HG02678 (cell line): ENCODE measurements around the gene CCDC63.

Experiments
- ATAC-seq: cut with Tn5 transposase; IDR thresholded peaks from one replicate; pipeline ENCODE4 v1.9.1; 2021; ENCODE audit warnings: mild to moderate bottlenecking, moderate library complexity; ENCODE audit not compliant: unreplicated experiment

CCDC63 gene

DNA sequence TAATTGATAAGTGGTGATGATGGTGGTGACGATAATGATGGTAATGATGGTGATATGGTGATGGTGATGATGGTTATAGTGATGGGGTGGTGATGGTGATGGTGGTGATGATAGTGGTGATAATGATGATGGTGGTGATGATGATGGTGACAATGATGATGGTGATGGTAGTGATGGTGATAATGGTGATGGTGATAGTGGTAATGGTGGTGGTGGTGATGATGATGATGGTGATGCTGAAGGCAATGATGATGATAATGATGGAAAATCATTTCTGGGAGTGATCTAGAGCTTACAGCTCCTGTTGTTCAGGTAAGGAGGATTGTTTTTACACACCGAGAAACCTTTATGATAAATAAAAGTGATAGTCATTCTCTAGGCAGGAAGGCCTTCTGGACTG lies 33.9 kb downstream of the CCDC63 start:
- ATAC-seq = no peak

DNA sequence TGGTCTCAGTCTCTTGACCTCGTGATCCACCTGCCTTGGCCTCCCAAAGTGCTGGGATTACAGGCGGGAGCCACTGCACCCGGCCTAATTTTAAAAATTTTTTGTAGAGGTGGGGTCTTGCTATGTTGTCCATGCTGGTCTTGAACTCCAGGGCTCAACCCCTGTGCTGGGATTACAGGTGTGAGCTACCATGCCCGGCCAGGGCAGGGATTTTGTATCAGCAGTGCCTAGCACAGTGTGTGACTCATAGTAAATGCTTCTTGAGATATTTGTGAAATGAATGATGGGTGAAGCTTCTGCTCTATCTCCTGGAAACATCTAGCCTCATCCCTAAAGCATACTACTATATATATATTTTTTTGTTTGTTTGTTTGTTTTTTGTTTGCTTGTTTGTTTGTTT lies 36.5 kb downstream of the CCDC63 start:
- no peak for ATAC-seq

DNA sequence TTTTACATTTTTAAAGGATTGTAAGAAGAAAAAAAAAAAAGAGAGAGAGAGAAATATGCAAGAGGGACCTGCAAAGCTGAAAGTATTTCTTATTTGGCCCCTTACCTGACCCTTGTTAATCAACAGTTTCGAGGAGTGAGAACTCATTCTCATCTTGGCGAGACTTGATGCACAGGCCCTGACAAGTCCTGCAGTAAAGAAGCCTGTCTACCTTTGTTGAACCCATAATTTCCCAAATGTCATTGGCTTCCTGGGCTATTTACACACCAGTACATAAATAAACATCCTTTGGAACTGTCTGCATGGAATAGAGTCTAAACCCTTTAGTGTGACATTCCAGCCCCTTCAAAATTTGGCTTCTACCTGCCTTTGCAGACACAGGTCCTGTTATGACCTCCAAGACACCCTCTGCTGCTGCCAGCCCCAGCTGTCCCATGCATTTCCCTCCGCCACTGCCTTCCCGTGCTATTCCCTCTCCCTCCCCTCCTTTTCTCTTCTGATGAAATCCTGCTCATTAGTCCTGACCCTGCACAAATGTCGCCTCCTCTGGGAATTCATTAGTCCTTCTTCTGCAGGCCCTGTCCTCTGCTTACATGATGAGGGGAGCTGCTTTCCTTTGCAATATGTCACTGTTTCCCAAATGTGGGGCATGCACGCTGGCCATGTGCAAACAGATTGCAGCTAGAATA lies 38.5 kb downstream of the CCDC63 start:
- ATAC-seq = no peak

DNA sequence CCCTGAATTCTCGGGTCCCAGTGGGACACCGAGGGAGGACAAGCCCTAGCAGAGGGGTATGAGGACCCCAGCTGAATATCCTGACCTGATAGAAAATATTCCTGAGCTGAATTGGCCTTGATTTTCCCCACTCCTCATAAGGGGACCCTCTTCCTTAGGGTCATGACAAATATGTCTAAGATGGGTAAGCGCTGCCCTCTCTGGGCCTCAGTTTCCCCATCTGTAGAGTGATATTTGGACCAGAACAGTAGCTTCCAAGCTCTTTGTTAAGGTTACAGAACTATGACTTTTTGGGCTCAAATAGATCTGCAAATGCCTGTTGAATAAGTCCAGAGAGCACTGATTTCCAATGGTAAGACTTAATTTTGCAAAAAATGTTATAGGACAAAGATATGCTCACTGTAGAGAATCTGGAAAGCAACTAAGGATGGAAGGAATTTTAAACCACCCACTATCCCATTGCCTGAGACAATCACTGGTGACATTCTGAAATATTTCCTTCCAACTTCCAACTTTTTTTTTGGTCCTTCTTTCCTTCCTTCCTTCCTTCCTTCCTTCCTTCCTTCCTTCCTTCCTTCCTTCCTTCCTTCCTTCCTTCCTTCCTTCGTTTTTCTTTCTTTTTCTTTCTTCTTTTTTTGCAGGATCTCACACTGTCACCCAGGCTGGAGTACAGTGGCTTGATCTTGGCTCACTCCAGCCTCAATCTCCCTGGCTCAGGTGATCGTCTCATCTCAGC lies 41.6 kb downstream of the CCDC63 start:
- ATAC-seq = no peak

DNA sequence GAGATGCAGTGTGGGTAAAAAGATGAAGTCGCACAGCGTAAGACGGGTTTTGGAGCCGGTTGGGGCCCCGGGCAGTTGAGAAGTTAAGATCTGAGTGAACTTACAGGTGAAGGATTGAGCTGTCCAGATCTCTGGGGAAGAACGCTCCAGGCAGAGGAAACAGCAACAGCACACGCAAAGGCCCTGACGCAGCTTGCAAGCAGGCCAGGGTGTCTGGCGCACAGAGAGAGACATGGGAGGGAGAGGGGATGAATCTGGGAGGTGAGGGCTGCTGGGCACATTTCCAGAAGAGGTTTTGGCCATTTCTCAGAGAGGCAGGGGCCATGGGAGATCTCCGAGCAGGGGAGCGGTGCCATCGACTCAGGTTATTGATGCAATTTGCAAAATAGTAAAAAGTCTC lies 42.6 kb downstream of the CCDC63 start:
- ATAC-seq = no peak

DNA sequence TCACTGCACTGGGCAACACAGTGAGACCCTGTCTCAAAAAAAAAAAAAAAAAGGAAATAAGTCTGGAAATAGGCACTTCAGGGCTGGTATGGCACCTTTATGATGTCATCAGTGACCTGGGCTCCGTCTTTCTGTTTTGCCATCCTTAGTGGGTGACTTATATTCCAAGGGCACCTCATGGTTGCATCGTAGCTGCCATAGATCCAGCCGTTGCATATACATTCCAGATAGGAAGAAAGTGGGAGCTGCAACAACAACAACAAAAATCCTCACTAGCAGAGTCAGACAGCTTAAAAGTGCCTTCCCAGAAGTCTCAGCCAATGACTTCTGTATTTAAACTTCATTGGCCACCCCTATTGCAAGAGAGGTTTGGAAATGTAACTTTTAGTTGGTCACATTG lies 47.2 kb downstream of the CCDC63 start:
- ATAC-seq = no peak

DNA sequence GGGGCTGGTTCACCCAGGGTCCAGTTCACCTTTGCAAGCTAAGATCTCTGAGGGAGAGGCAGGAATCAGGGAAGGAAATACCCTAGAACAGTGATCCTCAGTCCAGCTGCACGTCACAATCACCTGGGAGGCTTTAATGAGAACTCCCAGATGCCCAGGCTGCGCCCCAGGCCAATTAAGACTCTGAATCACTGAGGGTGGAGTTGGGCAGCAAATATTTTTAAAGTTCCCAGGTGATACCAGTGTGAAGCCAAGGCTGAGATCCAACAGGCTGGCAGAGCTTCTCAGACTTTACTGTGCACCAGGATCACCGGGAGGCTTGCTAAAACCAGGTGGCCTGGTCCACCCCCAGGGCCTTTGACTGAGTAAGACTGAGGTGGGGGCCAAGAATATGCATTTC lies 49.8 kb downstream of the CCDC63 start:
- no peak for ATAC-seq

DNA sequence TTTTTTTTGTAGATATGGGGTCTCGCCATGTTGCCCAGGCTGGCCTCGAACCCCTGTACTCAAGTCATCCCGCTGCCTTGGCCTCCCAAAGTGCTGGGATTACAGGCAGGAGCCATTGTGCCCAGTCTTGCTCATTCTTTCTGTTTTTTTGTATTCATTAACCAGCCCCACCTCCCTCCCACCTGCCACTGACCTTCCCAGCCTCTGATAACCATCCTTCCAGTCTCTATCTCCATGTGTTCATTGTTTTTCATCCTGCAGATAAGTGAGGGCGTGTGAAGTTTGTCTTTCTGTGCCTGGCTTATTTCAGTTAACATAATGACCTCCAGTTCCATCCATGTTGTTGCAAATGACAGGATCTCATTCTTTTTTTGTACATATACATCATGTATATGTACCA lies 54.6 kb downstream of the CCDC63 start:
- ATAC-seq = no peak

DNA sequence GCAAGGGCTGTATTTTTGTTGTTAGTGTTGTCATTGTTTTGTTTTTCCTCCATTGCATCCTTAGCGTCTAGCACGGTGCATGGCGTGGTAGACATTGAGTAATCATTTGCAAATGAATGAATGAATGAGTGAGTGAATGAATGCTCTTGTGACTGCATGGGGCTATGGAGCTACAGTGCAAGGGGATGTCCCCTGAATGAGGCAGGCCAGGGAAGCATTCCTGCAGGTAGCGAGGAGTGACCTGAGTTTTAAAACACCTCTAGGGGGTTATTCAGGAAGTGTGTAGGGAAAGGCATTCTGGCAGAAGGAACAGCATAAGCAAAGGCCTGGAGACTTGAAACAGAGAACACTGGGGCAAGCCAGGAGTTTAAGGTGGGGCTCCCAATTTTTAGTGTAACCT lies 56.7 kb downstream of the CCDC63 start:
- no peak for ATAC-seq

DNA sequence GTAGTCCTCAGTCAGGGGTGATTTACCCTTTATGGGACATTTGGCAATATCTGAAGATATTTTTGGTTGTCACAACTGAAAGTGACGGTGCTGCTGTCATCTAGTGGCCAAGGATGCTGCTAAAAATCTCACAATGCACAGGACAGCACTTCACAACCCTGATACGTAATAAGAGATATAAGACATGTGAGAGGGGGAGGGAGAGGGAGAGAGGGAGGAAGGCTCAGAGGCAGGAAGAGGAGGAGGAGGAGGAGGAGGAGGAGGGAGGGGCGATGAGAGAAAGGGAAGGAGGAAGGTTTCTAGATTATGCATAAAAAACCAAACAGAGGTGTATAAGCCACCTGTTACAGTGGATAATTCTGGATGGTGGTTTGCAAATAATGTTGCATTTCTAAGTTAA lies 59.3 kb downstream of the CCDC63 start:
- no peak for ATAC-seq

DNA sequence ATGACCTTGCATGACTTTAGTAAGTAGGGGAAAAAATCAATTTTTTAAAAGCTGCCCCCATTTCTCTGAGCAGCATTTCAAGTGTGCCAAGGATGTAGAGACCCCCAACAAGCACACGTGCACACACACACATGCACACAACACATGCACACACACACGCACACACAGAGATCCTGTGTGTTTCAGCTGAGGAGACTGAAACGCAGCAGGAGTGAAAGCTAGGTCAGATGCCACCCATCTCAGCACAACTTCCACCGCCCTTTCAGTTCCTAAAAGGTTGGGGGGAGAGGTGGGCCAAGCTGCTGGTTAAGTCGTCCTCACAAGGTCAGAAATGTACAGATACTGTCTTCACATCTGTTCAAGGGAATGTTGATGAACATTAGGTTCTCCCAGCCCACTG lies 59.7 kb downstream of the CCDC63 start:
- no peak for ATAC-seq

DNA sequence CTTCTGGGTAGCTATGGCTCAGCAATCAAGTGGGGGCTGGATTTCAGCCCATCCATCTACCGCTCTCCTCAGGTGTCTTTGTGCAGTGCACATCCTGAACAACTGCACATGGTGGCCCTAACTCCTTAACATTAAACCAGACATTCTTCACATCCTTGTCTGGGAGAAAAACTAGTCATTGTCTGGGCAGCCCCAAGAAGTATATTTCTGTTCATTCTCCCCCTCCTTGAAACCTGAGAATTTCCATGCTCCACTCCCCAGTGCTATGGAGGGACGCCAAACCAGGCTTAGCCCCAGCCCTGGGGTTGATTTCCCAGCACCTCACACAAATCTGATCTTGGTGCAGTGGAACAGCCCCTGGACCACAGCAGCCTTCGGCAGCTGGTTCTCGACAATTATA lies 60.2 kb downstream of the CCDC63 start:
- no peak for ATAC-seq

DNA sequence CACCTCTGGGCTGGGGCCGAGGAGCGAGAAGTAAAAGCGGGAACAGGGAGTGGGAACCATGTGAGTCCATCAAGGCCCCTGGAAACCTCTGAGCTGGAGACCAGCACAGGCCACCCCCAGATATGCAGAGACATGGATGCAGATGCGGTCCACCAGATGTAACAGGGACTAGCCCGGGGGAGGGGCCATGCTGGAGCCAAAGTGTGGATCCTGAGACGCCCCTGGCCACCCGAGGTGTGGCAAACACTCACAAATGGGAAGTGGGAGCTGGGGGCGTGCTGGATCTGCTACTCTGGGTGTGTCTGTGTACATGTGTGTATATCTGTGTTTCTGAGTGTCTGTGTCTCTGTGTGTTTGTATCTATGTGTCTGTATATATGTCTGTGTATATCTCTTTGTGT lies 60.8 kb downstream of the CCDC63 start:
- ATAC-seq = no peak

DNA sequence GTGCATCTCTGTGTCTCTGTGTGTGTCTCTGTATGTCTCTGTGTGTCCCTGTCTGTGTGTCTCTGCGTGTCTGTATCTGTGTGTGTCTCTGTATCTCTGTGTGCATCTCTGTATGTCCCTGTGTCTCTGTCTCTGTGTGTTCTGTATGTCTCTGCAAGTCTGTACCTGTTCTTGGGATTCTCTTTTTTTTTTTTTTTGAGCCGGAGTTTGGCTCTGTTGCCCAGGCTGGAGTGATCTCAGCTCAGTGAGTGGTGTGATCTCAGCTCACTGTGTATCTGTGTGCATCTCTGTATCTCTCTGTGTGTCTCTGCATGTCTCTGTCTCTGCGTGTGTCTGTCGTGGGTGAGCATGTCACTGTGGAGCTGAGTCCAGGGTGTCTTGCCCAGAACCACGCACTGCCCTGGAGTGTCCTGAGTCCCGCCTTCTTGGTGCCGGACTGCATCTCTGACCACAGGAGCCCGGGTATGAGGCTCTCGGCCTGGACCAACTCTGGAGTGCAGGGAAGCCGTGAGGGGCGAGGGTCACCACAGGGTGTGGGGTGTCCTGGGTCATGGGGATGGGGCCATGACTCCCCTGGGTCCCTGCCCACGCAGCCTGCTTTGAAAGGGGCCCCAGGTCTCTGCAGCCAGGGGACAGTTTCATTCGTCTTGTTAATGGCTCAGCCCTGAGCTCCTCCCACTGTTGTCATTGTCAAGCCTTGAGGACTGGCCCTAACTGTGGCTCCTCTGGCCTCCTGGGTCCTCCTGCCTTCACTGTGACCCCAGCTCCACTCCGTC lies 61.8 kb downstream of the CCDC63 start:
- no peak for ATAC-seq

DNA sequence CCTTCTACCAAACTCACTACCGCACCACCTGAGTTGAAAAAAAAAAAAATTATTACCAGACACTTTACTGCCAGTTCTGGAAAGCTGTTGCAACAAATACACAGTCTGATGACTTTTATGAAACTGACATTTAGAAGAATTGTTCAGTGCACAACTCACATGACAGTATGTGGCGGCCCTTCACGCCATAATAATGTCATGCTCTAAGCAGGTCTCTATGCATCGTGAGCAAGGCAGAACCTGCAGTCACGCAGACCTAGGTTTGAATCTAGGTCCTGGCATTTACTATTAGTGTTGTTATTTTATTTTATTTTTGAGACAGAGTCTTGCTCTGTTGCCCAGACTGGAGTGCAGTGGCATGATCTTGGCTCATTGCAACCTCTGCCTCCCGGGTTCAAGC lies 65.5 kb downstream of the CCDC63 start:
- ATAC-seq = no peak

DNA sequence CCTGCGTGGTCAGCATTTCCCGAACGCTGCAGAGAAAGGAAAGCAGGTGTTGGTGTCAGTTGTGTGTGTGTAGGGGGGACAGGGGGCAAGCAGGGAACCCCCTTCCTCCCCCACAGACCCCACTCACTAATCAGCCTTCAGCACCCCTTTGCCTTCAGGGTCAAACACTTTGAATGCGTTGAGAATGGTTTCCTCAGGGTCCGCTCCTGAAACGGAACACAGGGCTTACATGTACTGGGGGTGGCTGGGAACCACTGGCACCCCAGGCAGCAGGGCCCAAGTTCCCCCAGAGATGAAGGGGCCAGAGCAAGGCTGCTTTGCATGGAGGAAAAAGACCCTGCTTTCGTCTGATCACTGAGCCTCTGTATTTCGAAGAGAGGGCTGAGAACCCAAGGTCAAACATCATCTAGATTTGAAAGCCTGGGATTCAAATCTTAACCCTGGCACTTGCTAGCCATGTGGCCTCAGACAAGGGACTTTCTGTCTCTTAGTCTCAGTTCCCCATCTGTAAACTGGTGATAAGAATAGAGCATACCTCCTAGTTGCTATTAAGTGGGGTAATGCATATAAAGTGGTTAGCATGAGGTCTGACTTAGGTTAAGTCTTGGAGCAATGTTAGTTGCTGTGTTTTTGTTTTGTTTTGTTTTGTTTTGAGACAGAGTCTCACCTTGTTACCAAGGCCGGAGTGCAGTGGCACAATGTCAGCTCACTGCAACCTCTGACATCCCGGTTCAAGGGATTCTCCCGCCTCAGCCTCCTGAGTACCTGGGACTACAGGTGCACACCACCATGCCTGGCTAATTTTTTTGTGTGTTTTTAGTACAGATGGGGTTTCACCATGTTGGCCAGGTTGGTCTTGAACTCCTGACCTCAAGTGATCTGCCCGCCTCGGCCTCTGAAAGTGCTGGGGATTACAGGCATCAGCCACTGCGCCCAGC lies 66.6 kb downstream of the CCDC63 start:
- ATAC-seq = peak; percentile 98

DNA sequence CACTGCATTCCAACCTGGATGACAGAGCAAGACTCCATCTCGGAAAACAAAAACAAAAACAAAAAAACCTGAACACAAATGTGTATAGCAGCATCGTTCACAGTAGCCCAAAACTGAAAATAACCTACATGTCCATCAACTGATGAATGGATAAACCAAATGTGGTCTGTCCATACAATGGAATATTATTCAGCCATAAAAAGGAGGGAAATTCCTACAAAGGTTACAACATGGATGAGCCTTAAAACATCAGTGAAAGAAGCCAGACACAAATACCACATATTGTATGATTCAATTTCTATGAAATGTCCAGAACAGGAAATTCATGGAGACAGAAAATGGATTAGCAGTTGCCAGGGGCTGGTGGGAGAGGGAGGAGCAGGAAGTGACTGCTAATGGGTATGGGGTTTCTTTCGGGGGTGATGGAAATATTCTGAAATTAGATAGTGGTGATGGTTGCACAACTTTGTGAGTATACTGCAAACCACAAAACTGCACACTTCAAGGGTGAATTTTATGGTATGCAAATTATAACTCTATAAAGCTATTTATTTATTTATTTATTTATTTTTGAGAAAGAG lies 69.6 kb downstream of the CCDC63 start:
- no peak for ATAC-seq

DNA sequence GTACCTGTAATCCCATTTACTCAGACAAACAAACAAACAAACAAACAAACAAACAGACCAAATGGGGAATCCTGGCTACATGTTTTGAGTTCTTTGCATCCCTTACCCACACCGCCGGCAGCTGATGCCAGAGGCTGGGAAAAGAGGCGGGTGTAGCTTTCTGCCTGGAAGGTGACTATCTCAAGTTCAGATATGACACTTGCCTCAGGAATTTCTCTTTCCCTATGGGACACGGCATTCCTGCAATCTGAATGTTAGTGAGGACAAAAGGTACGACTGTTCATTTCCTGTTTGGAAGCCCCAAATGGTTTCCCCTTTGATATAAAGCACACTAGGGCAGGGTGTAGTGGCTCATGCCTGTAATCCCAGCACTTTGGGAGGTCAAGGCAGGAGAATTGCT lies 70.7 kb downstream of the CCDC63 start:
- ATAC-seq = no peak

DNA sequence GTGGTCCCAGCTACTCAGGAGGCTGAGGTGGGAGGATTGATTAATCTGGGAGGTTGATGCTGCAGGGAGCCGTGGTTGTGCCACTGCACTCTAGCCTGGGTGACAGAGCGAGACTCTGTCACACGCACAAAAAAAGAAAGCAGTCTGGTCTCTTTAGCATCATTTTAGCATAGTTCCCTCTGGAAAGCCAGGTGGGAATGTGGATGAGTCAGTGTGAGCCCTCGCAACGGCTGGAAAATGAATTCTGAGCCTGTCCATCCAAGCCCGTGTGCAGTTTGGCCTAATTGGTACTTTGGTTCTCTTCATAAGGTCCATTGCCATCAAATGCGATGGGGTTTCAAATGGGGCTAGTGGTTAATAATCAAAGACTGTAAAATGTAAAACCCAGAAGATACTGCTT lies 71.2 kb downstream of the CCDC63 start:
- no peak for ATAC-seq

DNA sequence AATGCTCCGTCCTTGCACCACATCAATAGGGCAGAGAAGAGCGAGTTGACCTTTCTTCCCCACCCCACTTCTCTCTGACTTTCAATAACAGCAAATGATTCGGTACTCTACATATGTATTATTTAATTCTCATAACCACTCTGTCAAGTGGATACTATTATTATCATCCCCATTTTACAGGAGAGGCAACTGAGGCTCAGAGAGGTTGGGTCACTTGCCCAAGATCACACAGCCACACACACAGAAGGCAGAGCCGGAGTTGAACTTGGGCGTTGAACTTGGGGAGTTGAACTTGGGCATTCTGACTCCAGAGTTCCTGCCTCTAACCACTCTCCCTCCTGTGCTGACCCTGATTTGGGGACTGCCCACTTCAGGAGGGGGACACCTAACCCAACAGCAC lies 72.9 kb downstream of the CCDC63 start:
- ATAC-seq = no peak
